ENCODE results near the gene TTC34. TPM values are rescaled to one million over a fixed set of nuclear protein-coding genes. Genes with fewer than 3 reads are reported as not detected.

The TTC34 gene
- total RNA-seq, 1 donor = 0.36 TPM

GRCh38 chr1:2597441-2598328 is 203.8 kb downstream of the TTC34 start:
- no peaks in the 10 kb centered on the region for H3K9me3 ChIP-seq (ENCODE audit: low read depth, low read length)
- H3K79me2 ChIP-seq (ENCODE audit: insufficient read depth, low read length) = no peaks in the 10 kb centered on the region
- H3K36me3 ChIP-seq (ENCODE audit: insufficient read depth, low read length) = no peaks in the 10 kb centered on the region
- DNase-seq (ENCODE audit: insufficient read length, low spot score, missing footprints) = peak; percentile 47
- no peak overlapping the region for H3K4me3 ChIP-seq (ENCODE audit: insufficient read depth, low read length)
- H2AFZ ChIP-seq (ENCODE audit: low read length) = no peak overlapping the region
- no peaks in the 10 kb centered on the region for H3K4me1 ChIP-seq (ENCODE audit: insufficient read depth, low read length)
- H3K27me3 ChIP-seq (ENCODE audit: insufficient read depth, low read length) = no peaks in the 10 kb centered on the region
- no peaks in the 10 kb centered on the region for H4K20me1 ChIP-seq (ENCODE audit: insufficient read depth, low read length)
- no peak overlapping the region for H3K4me2 ChIP-seq (ENCODE audit: insufficient read depth, low read length)
- TF ChIP-seq CTCF (IDR thresholded peaks at IDR 0.05; ENCODE audit: extremely low read depth, low read depth, low read length) = no peak
- no peak overlapping the region for H3K27ac ChIP-seq (ENCODE audit: low read depth, low read length)

- Histone ChIP-seq H3K4me1 (ENCODE audit: insufficient read depth, low read length) (no peaks in the 10 kb centered on the region), H4K20me1 (ENCODE audit: insufficient read depth, low read length) (no peaks in the 10 kb centered on the region), H3K36me3 (ENCODE audit: insufficient read depth, low read length) (no peaks in the 10 kb centered on the region), H3K9me3 (ENCODE audit: low read depth, low read length) (no peaks in the 10 kb centered on the region), H2AFZ (ENCODE audit: low read length) (no peak overlapping the region), H3K4me3 (ENCODE audit: insufficient read depth, low read length) (no peak overlapping the region), H3K27me3 (ENCODE audit: insufficient read depth, low read length) (no peaks in the 10 kb centered on the region), H3K27ac (ENCODE audit: low read depth, low read length) (no peak overlapping the region), H3K4me2 (ENCODE audit: insufficient read depth, low read length) (no peak overlapping the region), H3K79me2 (ENCODE audit: insufficient read depth, low read length) (no peaks in the 10 kb centered on the region)
- DNase-seq (ENCODE audit: insufficient read length, low spot score, missing footprints) = peak; percentile 57
- TF ChIP-seq CTCF (IDR thresholded peaks at IDR 0.05; ENCODE audit: extremely low read depth, low read depth, low read length) = no peak
Observed at GRCh38 chr1:2596530-2597333, 204.8 kb downstream of the TTC34 start.

GRCh38 chr1:2595812-2596529 is 205.5 kb downstream of the TTC34 start:
- Histone ChIP-seq H3K79me2 (ENCODE audit: insufficient read depth, low read length) (no peaks in the 10 kb centered on the region), H3K4me3 (ENCODE audit: insufficient read depth, low read length) (no peak overlapping the region), H3K9me3 (ENCODE audit: low read depth, low read length) (no peaks in the 10 kb centered on the region), H2AFZ (ENCODE audit: low read length) (no peak overlapping the region), H4K20me1 (ENCODE audit: insufficient read depth, low read length) (no peaks in the 10 kb centered on the region), H3K4me2 (ENCODE audit: insufficient read depth, low read length) (no peak overlapping the region), H3K4me1 (ENCODE audit: insufficient read depth, low read length) (no peaks in the 10 kb centered on the region), H3K27ac (ENCODE audit: low read depth, low read length) (no peak overlapping the region), H3K36me3 (ENCODE audit: insufficient read depth, low read length) (no peaks in the 10 kb centered on the region), H3K27me3 (ENCODE audit: insufficient read depth, low read length) (no peaks in the 10 kb centered on the region)
- no peak for TF ChIP-seq CTCF (IDR thresholded peaks at IDR 0.05; ENCODE audit: extremely low read depth, low read depth, low read length)
- DNase-seq (ENCODE audit: insufficient read length, low spot score, missing footprints) = peak; percentile 71

All from osteoblast (primary cell).